Thymus (tissue), 11 donors: ENCODE measurements around the gene CCDC183. TPM values are rescaled to one million over a fixed set of nuclear protein-coding genes. Genes with fewer than 3 reads are reported as not detected.
"Not testable (repeated sequence)": the region's sequence is repeated elsewhere in the genome, so short reads cannot be mapped to it uniquely, and the experiment has no call there.

Experiments used
- DNase-seq, 9 donors: peaks; one replicate each; pipeline ENCODE4 v3.0.0-alpha.2; 2013; ENCODE audit warnings: low spot score in 9 of 9, low read depth in 6 of 9, missing footprints in 1 of 9
- H3K27ac ChIP-seq, 2 donors: one replicate each; pipeline ENCODE4 v1.5.1; 2013; ENCODE audit warnings: control low read depth in 1 of 2, low read depth in 1 of 2, low read length in 1 of 2, mild to moderate bottlenecking in 1 of 2, moderate library complexity in 1 of 2
- H3K27me3 ChIP-seq, 2 donors: one replicate each; pipeline ENCODE4 v1.5.1; 2013; ENCODE audit warnings: low read length in 1 of 2; ENCODE audit not compliant: control insufficient read depth in 2 of 2, insufficient read depth in 1 of 2
- H3K36me3 ChIP-seq, 2 donors: one replicate each; pipeline ENCODE4 v1.5.1; 2013; ENCODE audit warnings: low read length in 1 of 2, mild to moderate bottlenecking in 1 of 2, moderate library complexity in 1 of 2; ENCODE audit not compliant: control insufficient read depth in 2 of 2, insufficient read depth in 2 of 2
- H3K4me1 ChIP-seq, 2 donors: one replicate each; pipeline ENCODE4 v1.5.1; 2013; ENCODE audit warnings: low read length in 2 of 2; ENCODE audit not compliant: control insufficient read depth in 2 of 2, insufficient read depth in 2 of 2
- H3K4me3 ChIP-seq, 2 donors: one replicate each; pipeline ENCODE4 v1.5.1; 2013; ENCODE audit warnings: low read length in 2 of 2, control low read depth in 1 of 2, mild to moderate bottlenecking in 1 of 2
- H3K9me3 ChIP-seq, 2 donors: one replicate each; pipeline ENCODE4 v1.5.1; 2013; ENCODE audit warnings: low read length in 1 of 2, mild to moderate bottlenecking in 1 of 2; ENCODE audit not compliant: control insufficient read depth in 2 of 2, insufficient read depth in 1 of 2
- WGBS: extraction: QIAGEN DNeasy Blood & Tissue Kit; methylation state at CpG from one replicate; pipeline ENCODE4 v1.1.7; 2013; 5-methylcytosine and 5-hydroxymethylcytosine counted together
- polyA plus RNA-seq: library from polyadenylated mRNA; stranded (reverse); fragments of 200-250 nt; gene quantifications from one replicate; pipeline ENCODE4 v1.2.3, GENCODE V29; 2013
- total RNA-seq: library from RNA; stranded (reverse); fragments of 120-200 nt; gene quantifications from one replicate; pipeline ENCODE4 v1.2.4, GENCODE V29; 2013
- donor health status: healthy.

CCDC183 gene
- total and polyA plus RNA-seq, 2 donors: 3.2 to 5.0 TPM

DNA sequence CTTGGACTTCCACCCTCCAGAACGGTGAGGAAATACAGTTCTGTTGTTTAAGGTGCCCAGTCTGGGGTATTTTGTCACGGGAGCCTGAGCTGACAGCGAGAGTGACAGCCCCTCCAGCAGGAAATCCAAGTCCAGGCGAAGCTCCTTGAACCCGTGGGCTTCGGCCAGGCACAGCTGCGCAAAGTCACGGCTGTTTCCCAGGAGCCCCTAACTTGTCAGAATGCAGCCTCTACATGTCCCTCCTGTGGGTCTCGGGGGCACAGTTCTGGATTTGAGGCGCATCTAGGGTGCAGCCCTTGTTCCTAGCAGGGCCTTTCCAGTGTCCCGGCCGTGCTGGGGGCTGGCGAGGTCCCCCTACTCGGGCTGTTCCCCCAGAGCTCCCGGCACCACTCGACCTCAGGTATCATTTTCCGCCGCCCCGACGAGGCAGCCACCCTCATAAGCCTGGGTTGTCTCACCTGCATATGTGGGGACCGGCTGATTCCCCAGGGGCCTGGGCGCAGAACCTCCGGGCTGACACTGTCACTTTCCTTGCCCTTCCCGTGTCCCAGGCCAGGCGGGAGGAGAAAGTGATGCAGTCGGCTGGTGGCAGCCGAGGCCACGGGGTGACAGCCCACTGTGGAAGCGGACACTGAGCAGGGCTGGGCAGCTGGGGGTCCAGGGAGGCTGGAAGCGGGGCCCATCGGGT is 42.6 kb upstream of the CCDC183 start:
- H3K27me3 ChIP-seq: peaks cover 0 to 8% of the 10 kb centered on the region in 2 donors
- WGBS: 93% methylated on average over 31 of the region's 31 CpGs
- no peak overlapping the region for H3K4me3 ChIP-seq
- no peak overlapping the region for H3K27ac ChIP-seq
- H3K4me1 ChIP-seq: peaks cover 0 to 6% of the 10 kb centered on the region in 2 donors
- no peak for DNase-seq
- peaks cover 0 to 32% of the 10 kb centered on the region in 2 donors for H3K9me3 ChIP-seq
- no peaks in the 10 kb centered on the region for H3K36me3 ChIP-seq

DNA sequence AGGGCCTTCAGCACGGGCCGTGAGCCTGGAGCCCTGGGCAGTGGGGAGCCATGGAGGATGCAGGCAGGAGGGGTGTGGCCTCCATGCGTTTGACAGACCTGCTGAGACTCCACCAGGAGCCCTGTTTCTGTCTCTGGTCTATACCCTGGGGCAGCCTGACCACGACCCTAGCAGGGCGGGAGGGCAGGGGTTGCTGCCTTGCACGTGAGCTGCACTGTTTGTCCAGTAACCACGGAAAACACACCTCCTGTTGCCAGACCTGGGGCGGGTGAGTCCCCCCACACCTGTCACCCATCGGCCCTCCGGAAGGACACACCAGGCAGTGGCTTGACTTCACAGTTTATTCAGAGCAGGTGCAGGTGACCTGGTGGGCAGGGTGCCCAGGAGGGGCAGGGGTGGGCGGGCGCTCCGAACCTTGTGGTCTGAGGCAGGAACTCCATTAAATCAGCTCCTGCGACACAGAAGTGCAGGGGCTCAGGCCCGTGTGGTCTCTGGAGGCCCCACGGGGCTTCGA is 42.0 kb upstream of the CCDC183 start:
- no peak for DNase-seq
- Histone ChIP-seq H3K27ac (no peak overlapping the region), H3K4me3 (no peak overlapping the region), H3K27me3 (peaks cover 0 to 8% of the 10 kb centered on the region in 2 donors), H3K9me3 (peaks cover 0 to 32% of the 10 kb centered on the region in 2 donors), H3K4me1 (peaks cover 0 to 4% of the 10 kb centered on the region in 2 donors), H3K36me3 (no peaks in the 10 kb centered on the region)
- WGBS: 23% methylated on average over 17 of the region's 17 CpGs

DNA sequence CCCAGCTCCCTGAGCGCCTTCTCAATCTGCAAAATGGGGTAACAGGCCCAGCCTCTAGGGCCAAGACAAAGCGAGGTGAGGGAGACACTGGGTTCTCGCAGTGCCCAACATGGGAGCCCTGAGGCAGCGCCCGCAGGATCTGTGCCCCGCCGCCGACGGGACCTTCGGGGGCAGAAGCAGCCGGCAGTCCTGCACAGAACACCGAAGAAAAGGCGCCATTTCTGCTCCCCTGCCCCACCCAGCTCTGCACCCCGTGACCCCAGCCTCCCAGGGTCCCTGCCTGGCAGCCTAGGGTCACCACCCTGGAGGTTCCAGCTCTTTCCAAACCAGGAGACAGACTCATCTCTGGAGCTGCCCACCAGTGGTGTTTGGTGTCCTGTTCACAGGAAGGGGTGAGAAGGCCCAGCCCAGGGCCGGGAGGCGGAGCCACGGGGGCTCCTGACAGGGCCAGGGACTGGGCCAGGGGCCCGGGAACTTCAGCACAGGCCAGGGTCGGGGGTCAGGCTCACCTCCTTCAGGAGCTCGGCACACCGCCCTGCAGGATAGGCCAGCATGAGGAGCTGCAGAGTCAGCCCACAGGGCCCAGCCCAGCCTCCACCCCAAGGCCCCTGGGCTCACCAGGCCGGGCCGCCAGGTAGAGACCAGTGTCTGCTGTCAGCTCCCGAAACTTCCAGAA is 41.4 kb upstream of the CCDC183 start:
- Histone ChIP-seq H3K4me1 (no peaks in the 10 kb centered on the region), H3K4me3 (no peak overlapping the region)
- WGBS: 94% methylated on average over 24 of the region's 24 CpGs

DNA sequence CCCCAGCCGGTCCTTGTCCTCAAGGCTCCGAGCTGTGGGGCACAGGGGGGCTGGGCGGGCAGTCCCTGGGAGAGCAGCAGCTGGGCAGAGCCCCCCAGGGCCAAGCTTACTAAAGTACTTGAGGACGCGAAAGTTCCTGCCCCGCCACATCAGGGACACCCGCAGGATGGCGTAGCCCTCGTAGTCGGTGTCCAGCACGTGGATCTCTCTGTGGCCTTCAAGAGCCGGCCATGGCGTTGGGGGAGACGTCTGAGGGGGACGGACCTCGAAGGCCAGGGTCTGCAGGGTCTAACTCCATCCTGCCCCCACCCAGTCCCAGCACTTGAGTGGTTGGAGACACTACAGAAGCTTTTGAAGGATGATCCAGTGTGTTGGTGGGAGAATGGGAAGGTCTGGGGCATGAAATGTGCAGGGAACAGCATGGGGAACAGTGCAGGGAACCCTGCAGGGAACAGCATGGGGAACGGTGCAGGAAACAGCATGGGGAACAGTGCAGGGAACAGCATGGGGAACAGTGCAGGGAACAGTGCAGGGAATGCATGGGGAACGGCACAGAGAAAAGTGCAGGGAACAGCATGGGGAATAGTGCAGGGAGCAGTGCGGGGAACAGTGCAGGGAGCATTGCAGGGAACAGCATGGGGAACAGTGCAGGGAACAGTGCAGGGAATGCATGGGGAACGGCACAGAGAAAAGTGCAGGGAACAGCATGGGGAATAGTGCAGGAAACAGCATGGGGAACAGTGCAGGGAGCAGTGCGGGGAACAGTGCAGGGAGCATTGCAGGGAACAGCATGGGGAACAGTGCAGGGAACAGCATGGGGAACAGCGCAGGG is 40.6 kb upstream of the CCDC183 start:
- not testable (repeated sequence) for H3K4me3 ChIP-seq, DNase-seq, H3K4me1 ChIP-seq, H3K27ac ChIP-seq, H3K36me3 ChIP-seq
- 98% methylated on average over 22 of the region's 22 CpGs for WGBS
- Histone ChIP-seq H3K9me3 (peaks cover 0 to 32% of the 10 kb centered on the region in 2 donors), H3K27me3 (peaks cover 0 to 10% of the 10 kb centered on the region in 2 donors)

More for the DNA sequence above, 41.4 kb upstream of the CCDC183 start:
- H3K36me3 ChIP-seq: no peaks in the 10 kb centered on the region
- peaks cover 0 to 32% of the 10 kb centered on the region in 2 donors for H3K9me3 ChIP-seq
- H3K27ac ChIP-seq: no peak overlapping the region
- peaks cover 0 to 8% of the 10 kb centered on the region in 2 donors for H3K27me3 ChIP-seq
- no peak for DNase-seq

DNA sequence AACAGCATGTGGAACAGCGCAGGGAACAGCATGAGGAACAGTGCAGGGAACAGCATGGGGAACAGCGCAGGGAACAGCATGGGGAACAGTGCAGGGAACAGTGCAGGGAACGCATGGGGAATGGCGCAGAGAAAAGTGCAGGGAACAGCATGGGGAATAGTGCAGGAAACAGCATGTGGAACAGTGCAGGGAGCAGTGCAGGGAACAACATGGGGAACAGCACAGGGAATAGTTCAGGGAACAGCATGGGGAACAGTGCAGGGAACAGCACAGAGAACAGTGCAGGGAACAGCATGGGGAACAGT is 40.1 kb upstream of the CCDC183 start:
- H3K27me3 ChIP-seq: peaks cover 0 to 11% of the 10 kb centered on the region in 2 donors

DNA sequence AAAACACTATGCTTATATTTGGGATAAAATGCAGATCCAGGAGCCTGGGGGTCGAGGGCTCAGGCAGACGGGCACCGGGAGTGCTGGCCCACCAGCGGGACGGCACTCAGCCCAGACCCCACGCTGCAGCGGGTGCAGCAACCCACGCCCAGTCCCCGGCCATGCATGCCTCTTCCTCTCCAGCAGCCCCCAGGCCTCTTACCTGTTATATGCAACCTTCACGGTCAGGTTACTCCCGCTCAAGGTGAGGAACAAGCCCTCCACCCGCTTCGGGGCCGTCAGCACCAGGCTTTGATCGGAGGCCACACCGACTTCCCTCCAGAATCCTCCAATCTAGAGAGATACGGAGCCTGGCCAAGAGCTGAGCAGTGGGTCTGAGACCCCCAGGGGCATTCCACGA is 39.3 kb upstream of the CCDC183 start:
- no peak for DNase-seq
- peaks cover 0 to 11% of the 10 kb centered on the region in 2 donors for H3K27me3 ChIP-seq
- no peak overlapping the region for H3K27ac ChIP-seq

More for the DNA sequence above, 40.1 kb upstream of the CCDC183 start:
- Histone ChIP-seq H3K36me3 (no peaks in the 10 kb centered on the region), H3K9me3 (peaks cover 0 to 32% of the 10 kb centered on the region in 2 donors), H3K27ac (no peak overlapping the region), H3K4me3 (no peak overlapping the region), H3K4me1 (no peaks in the 10 kb centered on the region)
- DNase-seq: no peak
- 100% methylated on average over 4 of the region's 4 CpGs for WGBS

DNA sequence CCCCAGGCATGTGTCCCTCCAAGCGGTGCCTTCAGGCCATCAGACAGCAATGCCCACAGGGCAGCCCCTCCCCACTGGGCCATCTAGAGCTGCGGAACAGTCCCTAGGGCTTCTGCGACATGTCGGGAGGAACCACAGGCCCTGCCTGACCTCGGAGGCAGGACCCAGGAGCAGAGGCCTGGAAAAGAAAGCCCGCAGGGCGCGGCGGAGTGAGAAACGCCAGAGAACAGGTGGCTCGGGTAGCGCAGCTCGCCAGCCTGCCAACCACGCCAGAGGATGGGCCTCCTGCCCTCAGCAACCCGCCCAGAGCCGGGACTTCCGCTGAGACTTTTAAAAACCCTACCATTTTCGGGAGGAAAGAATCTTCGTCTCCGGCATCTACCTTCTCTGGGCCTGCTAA is 38.8 kb upstream of the CCDC183 start:
- DNase-seq: no peak
- 94% methylated on average over 20 of the region's 20 CpGs for WGBS

More for the DNA sequence above, 39.3 kb upstream of the CCDC183 start:
- Histone ChIP-seq H3K4me1 (no peaks in the 10 kb centered on the region), H3K9me3 (peaks cover 0 to 32% of the 10 kb centered on the region in 2 donors), H3K4me3 (no peak overlapping the region), H3K36me3 (no peaks in the 10 kb centered on the region)
- 98% methylated on average over 18 of the region's 18 CpGs for WGBS

DNA sequence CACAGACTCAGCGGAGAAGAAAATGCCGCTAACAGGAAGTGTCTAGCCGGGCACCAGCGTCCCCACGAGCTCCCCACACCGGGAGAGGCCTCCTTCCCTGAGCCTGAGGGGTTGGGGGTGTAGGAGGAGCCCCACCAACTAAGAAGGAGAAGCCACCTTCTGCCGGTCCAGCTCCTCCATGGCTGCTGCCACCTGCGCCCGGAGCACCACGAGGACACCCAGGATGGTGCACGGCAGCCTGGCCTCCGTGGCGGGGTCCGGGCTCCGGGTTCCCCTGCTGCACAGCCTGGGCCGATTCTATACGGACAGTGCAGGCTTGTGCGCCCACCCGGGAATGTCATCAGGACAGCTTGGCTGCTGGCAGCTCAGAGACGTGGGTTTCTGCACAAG is 38.4 kb upstream of the CCDC183 start:
- Histone ChIP-seq H3K4me3 (no peak overlapping the region), H3K4me1 (peaks cover 0 to under 1% of the 10 kb centered on the region in 2 donors), H3K27ac (no peak overlapping the region), H3K9me3 (peaks cover 0 to 27% of the 10 kb centered on the region in 2 donors), H3K27me3 (peaks cover 0 to 16% of the 10 kb centered on the region in 2 donors), H3K36me3 (no peaks in the 10 kb centered on the region)
- 94% methylated on average over 20 of the region's 20 CpGs for WGBS
- DNase-seq: no peak

More for the DNA sequence above, 38.8 kb upstream of the CCDC183 start:
- Histone ChIP-seq H3K27me3 (peaks cover 0 to 13% of the 10 kb centered on the region in 2 donors), H3K4me1 (no peaks in the 10 kb centered on the region), H3K27ac (no peak overlapping the region), H3K9me3 (peaks cover 0 to 27% of the 10 kb centered on the region in 2 donors), H3K4me3 (no peak overlapping the region), H3K36me3 (no peaks in the 10 kb centered on the region)
